ENCODE results near the gene LTB4R2. TPM values are rescaled to one million over a fixed set of nuclear protein-coding genes. Genes with fewer than 3 reads are reported as not detected.

The LTB4R2 gene
- total and polyA plus RNA-seq, 2 of the 8 experiments (the other 6 are each of a cell fraction or from before 2014, with no cell fraction given), result 5.3 to 6.7 TPM

DNA sequence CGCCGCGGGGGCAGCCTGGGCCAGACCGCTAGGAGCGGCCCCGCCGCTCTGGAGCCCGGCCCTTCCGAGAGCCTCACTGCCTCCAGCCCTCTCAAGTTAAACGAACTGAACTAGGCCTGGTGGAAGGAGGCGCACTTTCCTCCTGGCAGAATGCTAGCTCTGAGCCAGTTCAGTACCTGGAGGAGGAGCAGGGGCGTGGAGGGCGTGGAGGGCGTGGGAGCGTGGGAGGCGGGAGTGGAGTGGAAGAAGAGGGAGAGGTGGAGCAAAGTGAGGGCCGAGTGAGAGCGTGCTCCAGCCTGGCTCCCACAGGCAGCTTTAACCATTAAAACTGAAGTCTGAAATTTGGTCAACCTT, 6.6 kb downstream of the LTB4R2 start (continued):
- TF ChIP-seq, protein P1, sequence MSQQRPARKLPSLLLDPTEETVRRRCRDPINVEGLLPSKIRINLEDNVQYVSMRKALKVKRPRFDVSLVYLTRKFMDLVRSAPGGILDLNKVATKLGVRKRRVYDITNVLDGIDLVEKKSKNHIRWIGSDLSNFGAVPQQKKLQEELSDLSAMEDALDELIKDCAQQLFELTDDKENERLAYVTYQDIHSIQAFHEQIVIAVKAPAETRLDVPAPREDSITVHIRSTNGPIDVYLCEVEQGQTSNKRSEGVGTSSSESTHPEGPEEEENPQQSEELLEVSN (IDR thresholded peaks at IDR 0.05), result no peak
- TF ChIP-seq, protein P2, sequence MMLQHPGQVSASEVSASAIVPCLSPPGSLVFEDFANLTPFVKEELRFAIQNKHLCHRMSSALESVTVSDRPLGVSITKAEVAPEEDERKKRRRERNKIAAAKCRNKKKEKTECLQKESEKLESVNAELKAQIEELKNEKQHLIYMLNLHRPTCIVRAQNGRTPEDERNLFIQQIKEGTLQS (IDR thresholded peaks at IDR 0.05; ENCODE audit: insufficient read depth, low read depth, low read length), result no peak
- no peak for TF ChIP-seq POLR2AphosphoS5 (IDR thresholded peaks at IDR 0.05; ENCODE audit: low read depth, low read length)
